Muscle of back (tissue), 10 donors: ENCODE measurements around the gene NEMP1. TPM values are rescaled to one million over a fixed set of nuclear protein-coding genes. Genes with fewer than 3 reads are reported as not detected.

ENCODE experiments used
- polyA plus RNA-seq, 10 donors: library from polyadenylated mRNA; unstranded; fragments of 120-200 nt; gene quantifications; one replicate each; pipeline ENCODE4 v1.2.1, GENCODE V29; 2013; ENCODE audit not compliant: insufficient read length in 10 of 10

NEMP1 gene
- polyA plus RNA-seq, 10 donors = 13.5 to 26.0 (median 17.5) TPM

Other genes with a start within 250 kb of the NEMP1 start
- under 1 TPM; 0.12 to 0.77 (median 0.35) TPM for gene SDR9C7, start 144.4 kb downstream of the NEMP1 start, polyA plus RNA-seq
- under 1 TPM; 0.10 to 0.64 (median 0.39) TPM for gene RDH16, start 121.2 kb downstream of the NEMP1 start, polyA plus RNA-seq
- gene ZBTB39, start 72.2 kb downstream of the NEMP1 start, polyA plus RNA-seq = 1 to 10 TPM; 4.6 to 7.0 (median 5.7) TPM
- gene TAC3, start 62.3 kb downstream of the NEMP1 start, polyA plus RNA-seq = under 1 TPM in 4 of 10 donors, not detected in 6; 0.24 to 0.75 (median 0.52) TPM
- under 1 TPM in 6 of 10 donors, not detected in 4; 0.11 to 0.71 (median 0.33) TPM for gene MYO1A, start 28.7 kb downstream of the NEMP1 start, polyA plus RNA-seq
- gene NAB2, start 10.3 kb upstream of the NEMP1 start, polyA plus RNA-seq = 10 to 100 TPM; 23.9 to 40.1 (median 30.4) TPM
- gene STAT6, start 32.6 kb upstream of the NEMP1 start, polyA plus RNA-seq = 10 to 100 TPM; 32.6 to 53.5 (median 40.8) TPM
- 100 to 1,000 TPM in 9 of 10 donors, 10 to 100 TPM in 1; 95.2 to 226 (median 134) TPM for gene LRP1, start 49.7 kb upstream of the NEMP1 start, polyA plus RNA-seq
- 1 to 10 TPM in 3 of 10 donors, under 1 TPM in 6, not detected in 1; 0.47 to 1.1 (median 0.92) TPM for gene LRP1-AS, start 68.8 kb upstream of the NEMP1 start, polyA plus RNA-seq
- gene NXPH4, start 138.0 kb upstream of the NEMP1 start, polyA plus RNA-seq = 1 to 10 TPM; 1.7 to 5.1 (median 2.1) TPM
- 10 to 100 TPM; 50.2 to 76.8 (median 63.3) TPM for gene SHMT2, start 150.9 kb upstream of the NEMP1 start, polyA plus RNA-seq
- gene STAC3, start 172.4 kb upstream of the NEMP1 start, polyA plus RNA-seq = 100 to 1,000 TPM; 248 to 457 (median 368) TPM